HG03520 (cell line): Measurements from ENCODE around the gene TEX10.

ENCODE experiments used
- ATAC-seq: cut with Tn5 transposase; IDR thresholded peaks from one replicate; pipeline ENCODE4 v1.9.1; 2021; ENCODE audit warnings: mild to moderate bottlenecking, moderate library complexity; ENCODE audit not compliant: unreplicated experiment

The TEX10 gene

GRCh38 chr9:100286257-100286656, 66.5 kb downstream of the TEX10 start:
- no peak for ATAC-seq

GRCh38 chr9:100285601-100286000, 67.1 kb downstream of the TEX10 start:
- ATAC-seq = no peak

GRCh38 chr9:100285080-100285479, 67.7 kb downstream of the TEX10 start:
- no peak for ATAC-seq

GRCh38 chr9:100284247-100284646, 68.5 kb downstream of the TEX10 start:
- no peak for ATAC-seq

- ATAC-seq = no peak
Measured at GRCh38 chr9:100282388-100282719, 70.4 kb downstream of the TEX10 start.

GRCh38 chr9:100281676-100282387, 70.9 kb downstream of the TEX10 start:
- ATAC-seq = no peak

GRCh38 chr9:100281066-100281465, 71.7 kb downstream of the TEX10 start:
- no peak for ATAC-seq

- ATAC-seq = no peak
Measured at GRCh38 chr9:100277166-100277979, 75.4 kb downstream of the TEX10 start.

- no peak for ATAC-seq
Measured at GRCh38 chr9:100269656-100270055, 83.1 kb downstream of the TEX10 start.

GRCh38 chr9:100268271-100268670, 84.5 kb downstream of the TEX10 start:
- ATAC-seq = no peak

- no peak for ATAC-seq
Measured at GRCh38 chr9:100267211-100267610, 85.5 kb downstream of the TEX10 start.
